Right cardiac atrium (tissue), 5 donors: ENCODE data around the gene PYGO2. TPM values are rescaled to one million over a fixed set of nuclear protein-coding genes. Genes with fewer than 3 reads are reported as not detected.
A peak's percentile ranks its signal among the peaks of the same experiment; 100 is the strongest.

Experiments
- ATAC-seq, 2 donors: fragments of 200-7000 bp; cut with Tn5 transposase; one replicate each; pipeline versions ENCODE4 v1.8.0 to v1.9.1; 2020; ENCODE audit warnings: moderate library complexity in 2 of 2, mild to moderate bottlenecking in 1 of 2
- DNase-seq, 3 donors: peaks; one replicate each; pipeline ENCODE4 v3.0.0-alpha.2; 2020
- H3K27ac ChIP-seq: one replicate; pipeline ENCODE4 v1.5.1; 2013; ENCODE audit warnings: mild to moderate bottlenecking, low read length, control low read depth, moderate library complexity
- H3K27me3 ChIP-seq: one replicate; pipeline ENCODE4 v1.6.1; 2013; ENCODE audit not compliant: control insufficient read depth, insufficient read depth
- H3K4me1 ChIP-seq: one replicate; pipeline ENCODE4 v1.6.1; 2013; ENCODE audit warnings: low read length; ENCODE audit not compliant: control insufficient read depth, insufficient read depth
- H3K4me3 ChIP-seq: one replicate; pipeline ENCODE4 v1.5.1; 2013; ENCODE audit warnings: low read length, control low read depth
- H3K9me3 ChIP-seq: one replicate; pipeline ENCODE4 v1.6.1; 2013; ENCODE audit warnings: low read length; ENCODE audit not compliant: control insufficient read depth
- WGBS: extraction: QIAGEN DNeasy Blood & Tissue Kit; methylation state at CpG from one replicate; pipeline ENCODE4 v1.1.7; 2013; 5-methylcytosine and 5-hydroxymethylcytosine counted together
- intact Hi-C, 4 donors: fragments of 100-400 bp; cut with DNase I; formaldehyde crosslinking; loops; one replicate each; pipeline versions ENCODE4 v1.11.0 to v1.14.0; 2022 to 2023
- polyA plus RNA-seq: library from polyadenylated mRNA; stranded (reverse); fragments of 200-250 nt; gene quantifications from one replicate; pipeline ENCODE4 v1.2.3, GENCODE V29; 2013
- total RNA-seq, 4 donors: library from RNA; stranded (reverse); fragmentation: NEBNext Ultra II Directional; extraction: Animal tissue kit (Norgen Biotek cat#: 25700); gene quantifications; one replicate each; pipeline ENCODE4 v1.2.1, GENCODE V29; 2021
- donor health status: healthy with polysubstance abuse.
- donor health status: DM: no; HTN: yes; CAD: no.
- donor health status: DM: no; HTN: no; CAD: no.
- donor health status: DM: no; HTN: yes; CAD: no; lungs with severe emphysema.
- donor health status: DM: yes; HTN: yes; CAD: no.

The PYGO2 gene
- total and polyA plus RNA-seq, 5 donors = 14.3 to 22.0 (median 18.5) TPM

DNA sequence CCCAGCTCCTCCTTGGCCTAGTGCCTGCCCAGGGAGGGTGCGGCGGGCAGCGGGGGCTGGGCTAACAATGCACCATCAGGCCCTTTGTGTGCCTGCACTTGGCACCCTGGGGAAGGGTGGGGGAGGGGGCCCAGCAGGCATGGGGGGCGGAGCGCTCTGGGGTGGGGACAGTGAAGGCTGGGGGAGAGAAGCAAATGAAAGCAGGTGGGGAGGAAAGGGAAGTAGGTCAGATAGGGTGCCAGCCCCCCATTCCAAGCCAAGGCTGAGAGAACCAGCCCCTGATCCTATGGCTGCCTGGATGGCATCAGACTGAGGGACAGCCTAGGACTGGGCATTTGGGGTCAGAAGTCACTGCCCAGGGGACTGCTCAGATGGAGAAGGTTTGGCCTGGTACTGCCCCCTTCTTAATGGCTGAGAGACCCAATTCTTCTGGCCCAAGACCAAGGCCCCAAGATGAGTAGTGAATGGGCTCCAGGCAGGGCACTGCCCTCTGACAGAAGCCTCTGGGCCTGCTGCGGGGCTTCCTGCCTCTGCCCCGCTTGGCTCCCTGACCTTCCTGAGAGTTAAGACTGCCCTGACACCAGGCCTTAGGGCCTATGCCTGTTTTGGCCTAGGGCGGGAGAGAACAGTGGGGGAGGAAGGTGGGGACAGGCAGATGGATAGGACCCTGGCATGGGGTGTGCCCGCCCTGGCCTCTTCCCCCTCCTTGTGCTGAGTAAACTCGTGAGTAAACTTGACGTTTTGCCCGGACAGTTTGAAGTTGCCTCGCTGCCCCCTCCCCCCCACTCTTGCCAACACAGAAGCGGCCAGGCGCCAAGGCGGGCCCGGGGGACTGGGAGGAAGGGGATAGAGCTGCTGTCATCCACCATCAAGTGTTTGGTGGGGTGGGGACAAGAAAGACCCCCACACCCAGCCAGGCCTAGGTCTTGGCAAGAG, 43.8 kb upstream of the PYGO2 start:
- 45% methylated on average over 17 of the region's 17 CpGs for WGBS
- H3K9me3 ChIP-seq = no peaks in the 10 kb centered on the region
- H3K4me1 ChIP-seq = peaks cover 18% of the 10 kb centered on the region
- ATAC-seq = peak in 1 of 2 donors; percentile 0
- peak overlapping the region; percentile 89 for H3K27ac ChIP-seq
- H3K4me3 ChIP-seq = no peak overlapping the region
- peak; percentile 72 to 88 (median 87) for DNase-seq
- no peaks in the 10 kb centered on the region for H3K27me3 ChIP-seq
- intact Hi-C loops = no loop called here

DNA sequence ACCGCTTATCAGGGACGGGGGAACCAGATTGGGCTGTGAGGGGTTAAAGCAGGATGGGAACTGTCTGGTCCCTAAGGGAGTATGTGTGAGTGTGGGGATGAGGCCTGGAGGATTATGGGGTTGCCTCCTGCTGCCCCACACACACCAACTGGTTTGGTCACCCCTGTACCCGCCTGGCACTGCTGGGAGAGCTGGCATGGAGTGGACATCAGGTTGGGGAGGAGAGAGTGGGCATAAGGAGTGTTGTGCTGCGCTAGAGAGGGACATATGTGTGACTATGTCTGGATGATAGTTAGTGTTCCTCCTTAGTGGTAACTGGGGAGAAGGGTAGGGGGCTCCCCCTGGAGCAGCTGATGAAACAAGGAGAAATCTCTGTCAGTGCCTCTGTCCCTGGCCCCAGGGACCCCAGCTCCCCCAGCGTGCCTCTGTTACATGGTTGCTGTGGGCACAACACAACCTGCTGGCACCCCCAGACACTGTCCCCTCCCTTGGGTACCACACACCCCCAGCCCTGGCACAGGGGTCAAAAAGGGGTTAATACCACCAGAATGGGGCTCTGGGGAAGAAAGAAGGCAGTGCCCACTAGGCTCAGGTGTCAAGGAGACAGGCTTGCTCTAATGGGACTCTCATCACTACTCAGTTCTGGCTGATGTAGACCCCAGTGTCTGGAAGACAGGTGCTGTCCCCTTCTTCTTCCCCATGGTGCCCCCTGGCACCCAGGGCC, 42.9 kb upstream of the PYGO2 start:
- ATAC-seq = no peak
- Histone ChIP-seq H3K27ac (peak overlapping the region; percentile 89), H3K9me3 (no peaks in the 10 kb centered on the region), H3K4me1 (peaks cover 20% of the 10 kb centered on the region), H3K4me3 (peak overlapping the region; percentile 87), H3K27me3 (no peaks in the 10 kb centered on the region)
- WGBS = 35% methylated on average over 5 of the region's 5 CpGs
- intact Hi-C loops = no loop called here
- DNase-seq = peak in 1 of 3 donors; percentile 49

DNA sequence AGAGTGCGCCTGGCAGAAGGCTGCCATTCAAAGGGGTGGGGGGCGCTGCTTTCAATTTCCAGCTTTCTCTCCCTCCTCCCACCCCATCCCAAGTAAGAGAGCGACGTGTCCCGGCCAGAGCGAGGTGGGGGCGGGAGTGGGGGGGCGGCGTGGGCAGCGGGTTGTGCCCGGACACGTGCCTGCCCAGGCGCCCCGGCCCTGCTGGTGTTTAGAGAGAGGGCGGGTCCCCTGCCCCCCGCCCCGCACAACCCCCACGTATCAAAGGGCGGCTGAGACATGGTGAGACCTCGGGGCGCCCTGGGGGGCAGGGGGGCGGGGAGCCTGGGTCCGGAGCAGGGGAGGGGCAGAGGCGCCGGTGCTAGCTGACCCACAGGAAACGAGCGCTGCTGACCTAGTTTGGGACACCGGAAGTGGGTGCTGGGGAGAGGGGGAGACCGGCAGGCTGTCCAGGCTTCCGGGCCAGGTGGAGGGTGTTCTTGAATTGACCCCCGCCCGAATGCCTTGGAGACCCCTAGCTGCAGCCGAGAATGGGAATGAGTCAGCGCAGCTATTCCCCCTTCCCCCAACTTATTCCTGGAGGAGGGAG, 42.3 kb upstream of the PYGO2 start:
- under 1% methylated on average over 34 of the region's 34 CpGs for WGBS
- Histone ChIP-seq H3K4me1 (peaks cover 22% of the 10 kb centered on the region), H3K4me3 (peak overlapping the region; percentile 87), H3K27me3 (no peaks in the 10 kb centered on the region), H3K9me3 (no peaks in the 10 kb centered on the region), H3K27ac (peak overlapping the region; percentile 98)
- intact Hi-C loops = no loop called here
- DNase-seq (peak; percentile 83 to 91 (median 90)), ATAC-seq (peak; percentile 1 to 17)

DNA sequence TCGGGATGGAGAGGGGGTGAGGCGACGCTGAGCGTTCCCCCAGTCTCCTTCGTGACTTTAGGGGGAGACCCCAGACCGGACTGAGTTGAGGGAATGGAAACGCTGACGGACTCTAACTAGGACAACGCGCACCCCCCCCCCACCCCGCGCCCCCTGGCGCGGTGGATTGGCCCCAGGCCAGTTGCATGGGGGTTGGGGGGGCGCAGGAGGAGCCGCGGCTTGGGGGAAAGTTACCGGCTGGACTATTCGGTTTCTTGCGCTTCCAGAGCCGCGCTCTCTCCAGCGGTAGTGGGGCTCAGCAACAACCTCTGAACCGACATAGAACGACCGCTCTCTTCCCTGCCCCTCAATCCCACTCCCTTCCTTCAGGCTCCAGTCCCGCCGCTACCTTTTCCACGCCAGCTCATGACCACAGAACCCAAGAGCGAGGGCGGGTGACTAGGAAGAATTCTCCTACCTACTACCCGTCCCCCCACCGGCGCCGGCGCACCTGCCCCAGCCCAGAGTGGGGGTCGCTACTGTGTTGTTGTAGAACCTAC, 41.7 kb upstream of the PYGO2 start:
- intact Hi-C loops = no loop called here
- H3K27ac ChIP-seq = peak overlapping the region; percentile 98
- peaks cover 23% of the 10 kb centered on the region for H3K4me1 ChIP-seq
- ATAC-seq = no peak
- no peaks in the 10 kb centered on the region for H3K27me3 ChIP-seq
- H3K9me3 ChIP-seq = no peaks in the 10 kb centered on the region
- DNase-seq = peak in 2 of 3 donors; percentile 72 to 77
- WGBS = under 1% methylated on average over 37 of the region's 37 CpGs
- H3K4me3 ChIP-seq = peak overlapping the region; percentile 87

DNA sequence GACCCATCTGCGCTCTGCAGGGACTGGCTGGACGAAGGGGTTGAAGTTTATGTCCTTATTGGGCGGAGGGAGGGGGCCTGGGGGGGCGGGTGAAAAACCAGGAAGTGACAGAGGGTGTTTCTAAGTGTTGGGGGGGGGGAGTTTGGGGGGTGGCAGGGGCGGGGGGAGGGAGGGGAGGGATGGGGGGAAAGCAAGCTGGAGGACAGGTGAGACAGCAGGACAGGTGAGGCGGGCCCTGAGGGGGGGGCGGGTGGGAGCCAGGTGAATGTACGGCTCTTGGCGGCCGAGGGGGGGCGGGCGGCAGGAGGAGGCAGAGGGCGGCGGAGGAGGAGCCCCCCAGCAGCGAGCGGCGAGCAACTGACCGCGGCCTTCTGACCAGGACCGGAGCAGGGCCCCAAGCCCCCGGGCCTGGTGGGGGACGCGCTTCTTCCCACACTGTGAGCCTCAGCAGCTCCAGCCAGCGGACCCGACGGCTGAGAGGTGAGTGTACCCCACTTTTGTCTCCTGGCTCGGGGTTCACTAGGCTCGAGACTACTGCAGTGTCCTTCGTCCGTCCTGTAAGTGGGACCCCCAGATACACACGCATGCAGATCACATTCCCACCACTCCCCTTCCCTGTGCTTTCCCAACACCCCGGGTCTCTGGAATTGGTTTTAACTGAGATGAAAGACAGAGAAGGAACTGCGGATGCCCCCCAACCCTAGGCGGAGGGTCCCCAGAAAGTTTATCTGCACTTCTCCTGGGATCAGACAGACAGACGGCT, 41.1 kb upstream of the PYGO2 start, which contains the start of gene ZBTB7B:
ZBTB7B (plus strand) TSS at position 339 of the 763 bp plus-strand sequence. CDS start 11,859 bp downstream, outside the sequence.
- Histone ChIP-seq H3K4me1 (peaks cover 23% of the 10 kb centered on the region), H3K27ac (peak within 1 kb of the TSS; percentile 98), H3K9me3 (no peaks in the 10 kb centered on the region), H3K4me3 (peak within 1 kb of the TSS; percentile 87), H3K27me3 (no peaks in the 10 kb centered on the region)
- WGBS = under 1% methylated on average over 34 of the region's 35 CpGs
- DNase-seq (peak; percentile 66 to 85 (median 81)), ATAC-seq (peak; percentile 1 to 5)
- intact Hi-C loops = no loop called here

DNA sequence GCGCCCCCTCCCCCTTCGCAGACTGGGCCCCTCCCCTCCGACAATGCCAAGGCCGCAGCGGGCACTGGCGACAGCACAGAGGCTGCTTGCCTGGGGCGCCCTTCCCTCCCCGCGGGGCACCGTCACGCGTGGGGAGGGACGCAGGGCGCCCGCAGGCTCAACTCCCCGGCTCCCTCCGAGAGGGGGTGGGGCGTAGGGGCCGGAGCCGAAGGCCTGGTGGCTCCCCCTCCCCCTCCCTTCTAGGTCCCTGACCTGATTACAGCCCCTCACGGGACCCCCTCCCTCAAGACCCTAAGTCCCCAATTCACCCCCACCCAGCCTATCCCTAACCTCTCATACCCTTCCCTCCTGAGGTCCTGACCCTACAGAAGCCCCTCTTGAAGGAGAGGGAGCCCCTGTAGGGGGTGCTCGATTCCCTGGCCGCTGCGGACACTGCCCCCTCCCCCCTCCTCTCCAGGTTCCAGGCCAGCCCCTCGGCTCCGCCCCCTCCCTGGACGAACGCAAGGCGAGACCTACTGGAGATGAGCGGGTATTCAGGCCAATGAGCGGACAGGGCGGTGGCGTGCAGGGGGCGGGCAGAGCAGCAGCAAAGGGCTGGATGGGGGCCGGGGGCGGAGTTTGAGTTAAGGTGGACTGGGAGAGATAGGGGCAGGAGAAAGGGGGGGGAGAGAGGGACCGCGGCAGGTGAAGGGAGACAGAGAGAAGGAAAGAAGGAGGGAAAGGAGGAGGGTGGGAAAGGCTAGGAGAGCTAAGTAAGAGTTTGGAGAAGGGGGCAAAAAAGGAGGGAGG, 40.3 kb upstream of the PYGO2 start:
- WGBS = under 1% methylated on average over 33 of the region's 38 CpGs
- Histone ChIP-seq H3K4me1 (peaks cover 23% of the 10 kb centered on the region), H3K4me3 (peak overlapping the region; percentile 87), H3K27ac (peak overlapping the region; percentile 95), H3K27me3 (no peaks in the 10 kb centered on the region), H3K9me3 (no peaks in the 10 kb centered on the region)
- DNase-seq (peak; percentile 100), ATAC-seq (peak; percentile 89)
- intact Hi-C loops = no loop called here

DNA sequence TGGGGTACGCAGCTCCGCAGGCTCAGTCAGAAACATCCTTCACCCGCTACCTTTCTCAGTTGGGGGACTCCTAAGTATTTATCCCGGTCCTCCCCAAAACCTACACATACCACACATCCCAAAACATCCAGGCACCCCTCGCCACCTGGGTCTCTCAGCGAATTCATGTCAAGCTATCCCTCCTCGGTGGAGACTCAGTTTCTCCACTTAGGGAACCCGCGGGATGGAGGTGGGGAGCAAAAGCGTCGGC, 39.8 kb upstream of the PYGO2 start:
- Histone ChIP-seq H3K27me3 (no peaks in the 10 kb centered on the region), H3K27ac (peak overlapping the region; percentile 73), H3K4me3 (peak overlapping the region; percentile 87), H3K9me3 (no peaks in the 10 kb centered on the region), H3K4me1 (peaks cover 19% of the 10 kb centered on the region)
- intact Hi-C loops = no loop called here
- WGBS = under 1% methylated on average over 11 of the region's 11 CpGs
- DNase-seq (no peak), ATAC-seq (no peak)

DNA sequence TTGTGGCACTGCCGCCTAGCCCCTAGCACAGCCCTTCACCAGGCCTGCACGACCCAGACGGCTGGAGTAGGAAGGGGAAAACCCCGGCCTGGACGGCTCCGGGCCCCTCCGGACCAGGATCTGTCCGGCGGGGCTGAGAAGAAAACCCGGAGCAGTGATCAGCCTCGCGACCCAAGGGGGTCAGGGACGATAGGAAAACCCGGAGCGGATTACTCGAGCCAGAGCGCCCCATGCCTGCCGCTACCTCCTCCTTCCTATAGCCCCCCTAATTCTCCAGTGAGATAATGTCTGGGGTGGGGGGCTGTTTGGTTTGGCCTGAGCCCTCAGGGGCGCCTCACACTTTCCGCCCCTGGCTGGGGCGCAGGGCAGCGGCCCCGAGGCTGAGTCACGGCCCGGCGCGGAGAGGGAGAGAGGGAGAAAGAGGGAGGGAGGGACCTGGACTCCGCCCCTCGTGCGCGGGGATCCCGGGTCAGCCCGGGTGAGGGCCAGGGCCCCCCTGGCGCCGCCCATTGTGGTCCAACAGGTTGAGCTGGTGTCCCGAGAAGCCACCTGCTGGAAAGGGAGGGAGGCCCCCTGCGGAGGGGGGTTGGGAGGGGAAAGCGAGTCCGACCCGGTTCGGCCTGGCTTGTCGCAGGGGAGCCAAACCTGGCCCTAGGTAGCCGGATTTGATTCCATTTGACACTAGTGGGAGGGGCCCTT, 39.3 kb upstream of the PYGO2 start:
- no peaks in the 10 kb centered on the region for H3K27me3 ChIP-seq
- peak; percentile 89 to 95 (median 93) for DNase-seq
- peak overlapping the region; percentile 73 for H3K27ac ChIP-seq
- no peaks in the 10 kb centered on the region for H3K9me3 ChIP-seq
- peak overlapping the region; percentile 87 for H3K4me3 ChIP-seq
- peak; percentile 65 to 71 for ATAC-seq
- intact Hi-C loops = no loop called here
- under 1% methylated on average over 43 of the region's 43 CpGs for WGBS
- peaks cover 14% of the 10 kb centered on the region for H3K4me1 ChIP-seq

DNA sequence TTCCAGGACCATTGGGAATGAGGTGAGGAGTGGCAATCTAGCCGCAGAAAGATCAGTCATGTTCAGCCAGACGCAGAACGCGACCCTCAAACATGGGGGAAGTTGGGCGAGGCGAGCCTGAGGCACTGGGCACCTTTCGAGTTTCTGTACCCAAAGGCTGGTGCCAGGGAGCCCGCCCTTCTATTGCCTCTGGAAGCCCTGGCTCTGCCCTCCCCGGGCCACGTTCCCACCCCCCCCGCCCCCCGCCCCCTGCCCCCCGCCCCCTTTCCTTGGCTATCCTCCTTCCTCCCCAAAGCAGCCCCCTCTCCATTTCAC, 38.8 kb upstream of the PYGO2 start:
- ATAC-seq = no peak
- intact Hi-C loops = no loop called here
- H3K4me1 ChIP-seq = peaks cover 13% of the 10 kb centered on the region

More for the DNA sequence above, 38.8 kb upstream of the PYGO2 start:
- H3K4me3 ChIP-seq = peak overlapping the region; percentile 87
- H3K9me3 ChIP-seq = no peaks in the 10 kb centered on the region
- 0% methylated on average over 13 of the region's 13 CpGs for WGBS
- peak overlapping the region; percentile 90 for H3K27ac ChIP-seq
- peak; percentile 38 to 80 (median 76) for DNase-seq
- H3K27me3 ChIP-seq = no peaks in the 10 kb centered on the region
